Measurements from ENCODE around the gene ZNF846. TPM values are rescaled to one million over a fixed set of nuclear protein-coding genes. Genes with fewer than 3 reads are reported as not detected.
"Not testable (repeated sequence)": the region's sequence is repeated elsewhere in the genome, so short reads cannot be mapped to it uniquely, and the experiment has no call there.

Gene ZNF846
- total RNA-seq, 1 donor = 14.6 TPM

DNA sequence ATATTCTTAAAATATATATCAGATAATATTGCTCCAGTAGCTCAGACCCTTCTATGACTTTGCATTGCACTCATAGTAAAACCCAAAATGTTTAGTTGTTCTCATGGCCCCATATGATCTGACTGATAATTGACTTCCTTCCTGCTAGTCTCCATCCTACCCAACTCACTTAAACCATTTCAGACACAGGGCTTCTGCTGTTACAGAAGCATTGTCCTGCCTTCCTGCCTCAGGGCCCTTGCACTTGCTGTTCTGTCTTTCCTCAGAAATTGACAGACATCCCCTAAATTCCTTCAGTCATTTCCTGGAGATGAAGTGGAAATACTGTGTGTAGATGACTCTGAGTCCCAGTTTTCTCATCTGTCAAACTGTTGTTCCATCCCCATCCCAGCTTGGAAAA lies 30.6 kb upstream of the ZNF846 start:
- no peak overlapping the region for H3K4me3 ChIP-seq (ENCODE audit: low read depth, low read length)
- TF ChIP-seq, protein P1, sequence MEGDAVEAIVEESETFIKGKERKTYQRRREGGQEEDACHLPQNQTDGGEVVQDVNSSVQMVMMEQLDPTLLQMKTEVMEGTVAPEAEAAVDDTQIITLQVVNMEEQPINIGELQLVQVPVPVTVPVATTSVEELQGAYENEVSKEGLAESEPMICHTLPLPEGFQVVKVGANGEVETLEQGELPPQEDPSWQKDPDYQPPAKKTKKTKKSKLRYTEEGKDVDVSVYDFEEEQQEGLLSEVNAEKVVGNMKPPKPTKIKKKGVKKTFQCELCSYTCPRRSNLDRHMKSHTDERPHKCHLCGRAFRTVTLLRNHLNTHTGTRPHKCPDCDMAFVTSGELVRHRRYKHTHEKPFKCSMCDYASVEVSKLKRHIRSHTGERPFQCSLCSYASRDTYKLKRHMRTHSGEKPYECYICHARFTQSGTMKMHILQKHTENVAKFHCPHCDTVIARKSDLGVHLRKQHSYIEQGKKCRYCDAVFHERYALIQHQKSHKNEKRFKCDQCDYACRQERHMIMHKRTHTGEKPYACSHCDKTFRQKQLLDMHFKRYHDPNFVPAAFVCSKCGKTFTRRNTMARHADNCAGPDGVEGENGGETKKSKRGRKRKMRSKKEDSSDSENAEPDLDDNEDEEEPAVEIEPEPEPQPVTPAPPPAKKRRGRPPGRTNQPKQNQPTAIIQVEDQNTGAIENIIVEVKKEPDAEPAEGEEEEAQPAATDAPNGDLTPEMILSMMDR (IDR thresholded peaks at IDR 0.05; ENCODE audit: insufficient read depth, low read length) = no peak
- DNase-seq (ENCODE audit: low read depth) = no peak

DNA sequence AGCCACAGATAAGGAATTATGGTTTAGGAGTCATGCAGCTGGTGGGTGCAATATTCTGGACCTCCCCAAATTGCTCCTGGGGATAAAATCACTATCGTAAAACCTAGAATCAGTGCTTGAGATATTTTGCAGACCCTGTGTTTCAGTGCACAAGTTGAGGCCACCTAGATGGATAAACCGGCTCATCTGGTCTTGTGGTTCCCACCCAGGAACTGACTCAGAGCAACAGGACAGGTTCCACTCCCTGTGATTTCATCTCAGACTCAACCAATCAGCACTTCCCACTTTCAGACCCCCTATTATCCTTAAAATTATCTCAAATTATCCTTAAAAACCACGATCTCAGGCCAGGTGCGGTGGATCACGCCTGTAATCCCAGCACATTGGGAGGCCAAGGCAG lies 29.3 kb upstream of the ZNF846 start:
- TF ChIP-seq, protein P1 (IDR thresholded peaks at IDR 0.05; ENCODE audit: insufficient read depth, low read length) = no peak
- no peak overlapping the region for H3K4me3 ChIP-seq (ENCODE audit: low read depth, low read length)
- no peak for DNase-seq (ENCODE audit: low read depth)

DNA sequence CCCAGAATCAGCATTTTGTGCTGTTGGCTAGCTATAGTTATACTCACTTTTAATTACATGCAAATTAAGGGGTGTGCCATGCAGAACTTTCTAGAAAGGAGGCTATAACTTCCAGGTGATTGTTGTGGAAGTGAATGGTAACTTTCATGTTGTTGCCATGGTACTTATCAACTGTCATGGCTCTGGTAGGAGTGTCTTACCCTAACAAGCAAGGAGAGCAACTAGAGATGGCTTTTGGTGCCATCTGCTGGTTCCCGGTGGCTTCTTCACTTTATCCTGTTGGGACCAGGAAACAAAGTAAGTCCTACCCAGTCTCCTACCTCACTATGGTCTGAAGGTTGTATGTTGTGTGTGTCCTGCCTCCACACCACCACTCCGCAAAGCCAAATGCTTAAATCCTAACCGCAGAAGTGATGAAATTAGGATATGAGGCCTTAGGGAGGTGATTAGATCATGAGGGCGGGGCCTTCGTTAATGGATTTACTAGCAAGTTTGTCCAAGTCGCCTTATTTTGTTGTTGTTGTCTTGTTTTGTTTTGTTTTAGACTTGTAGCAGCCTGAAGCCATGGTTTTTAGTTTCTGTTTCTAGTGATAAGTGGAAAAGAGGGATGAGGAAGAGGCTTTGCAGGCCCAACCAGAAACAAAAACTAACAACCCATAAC lies 27.7 kb upstream of the ZNF846 start:
- no peak overlapping the region for H3K4me3 ChIP-seq (ENCODE audit: low read depth, low read length)
- peak; percentile 93 for DNase-seq (ENCODE audit: low read depth)
- TF ChIP-seq, protein P1 (IDR thresholded peaks at IDR 0.05; ENCODE audit: insufficient read depth, low read length) = peak; percentile 86

DNA sequence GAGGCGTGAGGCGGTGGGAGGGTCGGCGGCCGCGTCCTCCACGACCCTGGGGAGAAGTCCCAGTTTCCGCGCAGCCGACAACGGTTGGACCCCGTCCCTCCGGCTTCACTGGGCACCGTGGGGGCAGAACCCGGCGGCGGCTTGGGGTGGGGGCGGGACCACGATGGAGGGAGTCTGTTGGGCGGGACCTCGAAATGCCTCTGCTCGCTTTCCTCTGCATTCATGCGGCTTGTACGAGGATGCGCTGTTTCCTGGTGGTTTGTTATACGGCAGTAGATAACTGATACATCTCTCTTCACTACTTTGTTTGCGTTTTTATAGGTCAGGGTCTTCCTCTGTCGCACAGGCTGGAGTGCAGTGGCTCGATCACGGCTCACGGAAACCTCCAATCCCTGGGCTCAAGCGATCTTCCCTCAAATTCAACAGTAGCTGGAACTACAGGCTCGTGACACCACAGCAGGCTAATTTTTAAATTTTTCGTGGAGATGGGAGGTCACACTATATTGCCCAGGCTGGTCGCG lies 24.6 kb upstream of the ZNF846 start:
- DNase-seq (ENCODE audit: low read depth) = peak; percentile 41
- H3K4me3 ChIP-seq (ENCODE audit: low read depth, low read length) = peak overlapping the region; percentile 83
- TF ChIP-seq, protein P1 (IDR thresholded peaks at IDR 0.05; ENCODE audit: insufficient read depth, low read length) = no peak

DNA sequence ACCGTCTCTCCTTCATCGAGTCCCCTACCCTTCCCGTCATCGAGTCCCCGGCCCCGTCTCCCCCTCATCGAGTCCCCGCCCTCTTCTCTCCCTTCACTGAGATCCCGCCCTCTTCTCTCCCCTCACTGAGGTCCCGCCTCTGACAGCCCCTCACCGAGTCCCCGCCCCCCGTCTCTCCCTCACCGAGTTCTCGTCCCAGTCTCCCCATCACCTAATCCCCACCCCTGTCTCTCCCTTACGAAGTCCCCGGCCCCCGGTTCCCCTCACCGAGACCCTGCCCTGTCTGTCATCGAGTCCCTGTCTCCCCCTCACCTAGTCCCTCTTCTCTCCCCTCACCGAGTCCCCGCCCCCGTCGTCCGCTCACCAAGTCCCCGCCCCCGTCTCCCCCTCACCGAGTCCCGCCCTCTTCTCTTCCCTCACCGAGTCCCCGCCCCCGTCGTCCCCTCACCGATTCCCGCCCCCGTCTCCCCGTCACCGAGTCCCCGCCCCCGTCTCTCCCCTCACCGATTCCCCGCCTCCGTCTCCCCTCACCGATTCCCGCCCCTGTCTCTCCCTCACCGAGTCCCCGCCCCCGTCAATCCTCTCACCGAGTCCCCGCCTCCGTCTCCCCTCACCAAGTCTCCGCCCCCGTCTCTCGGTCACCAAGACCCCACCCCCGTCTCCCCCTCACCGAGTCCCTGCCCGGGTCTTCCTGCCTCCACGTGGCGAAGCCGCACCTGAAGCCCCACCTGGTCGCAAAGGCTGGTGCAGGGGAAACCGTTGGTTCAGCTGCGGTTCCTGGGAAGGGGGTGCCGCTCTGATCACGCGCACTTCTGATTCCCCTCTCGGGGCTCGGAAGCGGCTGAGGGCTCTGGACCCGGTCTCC lies 23.9 kb upstream of the ZNF846 start:
- peak overlapping the region; percentile 83 for H3K4me3 ChIP-seq (ENCODE audit: low read depth, low read length)
- TF ChIP-seq, protein P1 (IDR thresholded peaks at IDR 0.05; ENCODE audit: insufficient read depth, low read length) = no peak
- DNase-seq (ENCODE audit: low read depth) = peak; percentile 89

DNA sequence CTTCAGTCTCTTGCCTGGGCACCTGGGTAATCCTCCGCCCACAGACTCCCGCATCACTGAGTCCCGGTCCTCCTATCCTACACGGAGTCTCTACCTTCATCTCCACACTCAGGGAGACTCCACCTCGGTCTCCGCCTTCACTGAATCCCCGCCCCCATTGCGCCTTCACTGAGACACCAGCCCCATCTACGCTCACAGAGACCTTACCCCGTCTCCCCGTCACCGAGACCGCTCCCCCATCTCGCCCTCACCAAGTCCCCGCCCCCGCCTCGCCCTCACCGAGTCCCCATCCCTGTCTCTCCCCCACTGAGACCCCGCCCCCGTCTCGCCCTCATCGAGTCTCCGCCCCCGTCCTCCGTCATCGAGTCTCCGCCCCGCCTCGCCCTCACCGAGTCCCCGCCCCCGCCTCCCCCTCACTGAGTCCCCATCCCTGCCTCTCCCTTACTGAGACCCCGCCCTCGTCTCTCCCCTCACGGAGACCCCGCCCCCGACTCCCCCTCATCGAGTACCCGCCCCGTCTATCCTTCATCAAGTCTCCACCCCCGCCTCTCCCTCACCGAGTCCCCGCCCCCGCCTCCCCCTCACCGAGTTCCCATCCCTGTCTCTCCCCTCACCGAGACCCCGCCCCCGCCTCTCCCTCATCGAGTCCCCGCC lies 23.1 kb upstream of the ZNF846 start:
- H3K4me3 ChIP-seq (ENCODE audit: low read depth, low read length) = peak overlapping the region; percentile 77
- peak; percentile 94 for DNase-seq (ENCODE audit: low read depth)
- TF ChIP-seq, protein P1 (IDR thresholded peaks at IDR 0.05; ENCODE audit: insufficient read depth, low read length) = no peak

DNA sequence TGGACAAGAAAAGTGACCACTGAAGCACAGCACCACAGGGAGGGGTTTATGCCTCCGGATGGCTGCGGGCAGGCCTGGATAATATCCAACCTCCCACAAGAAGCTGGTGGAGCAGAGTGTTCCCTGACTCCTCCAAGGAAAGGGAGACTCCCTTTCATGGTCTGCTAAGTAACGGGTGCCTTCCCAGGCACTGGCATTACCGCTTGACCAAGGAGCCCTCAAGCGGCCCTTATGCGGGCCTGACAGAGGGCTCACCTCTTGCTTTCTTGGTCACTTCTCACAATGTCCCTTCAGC lies 22.5 kb upstream of the ZNF846 start:
- not testable (repeated sequence) for DNase-seq (ENCODE audit: low read depth); H3K4me3 ChIP-seq (ENCODE audit: low read depth, low read length)

DNA sequence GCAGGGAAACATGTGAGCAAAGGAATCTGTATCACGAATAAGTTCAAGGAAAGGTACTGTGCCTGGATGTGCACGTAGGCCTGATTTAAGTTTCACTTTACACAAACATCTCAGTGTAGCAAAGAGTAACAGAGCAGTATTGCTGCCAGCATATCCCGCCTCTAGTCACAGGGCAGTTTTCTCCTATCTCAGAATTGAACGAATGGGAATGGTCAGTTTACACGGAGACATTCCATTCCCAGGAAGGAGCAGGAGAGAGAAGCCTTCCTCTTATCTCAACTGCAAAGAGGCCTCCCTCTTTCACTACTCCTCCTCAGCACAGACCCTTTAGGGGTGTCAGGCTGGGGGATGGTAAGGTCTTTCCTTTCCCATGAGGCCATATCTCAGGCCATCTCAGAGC lies 21.0 kb upstream of the ZNF846 start:
- peak; percentile 44 for DNase-seq (ENCODE audit: low read depth)
- not testable (repeated sequence) for H3K4me3 ChIP-seq (ENCODE audit: low read depth, low read length)
